Colon (tissue), 2 donors: ENCODE data around the gene SHMT1.
"Not testable (repeated sequence)": the region's sequence is repeated elsewhere in the genome, so short reads cannot be mapped to it uniquely, and the experiment has no call there.

ENCODE experiments used
- FAIRE-seq: peaks from 2 replicates; lab custom pipeline; 2012; peaks lifted over from hg19 to GRCh38; lab: Jason Lieb, UNC
- donor health status: control.
- donor health status: control.

The SHMT1 gene

GRCh38 chr17:18324140-18325050 is 39.0 kb downstream of the SHMT1 start:
- FAIRE-seq: no peak

DNA sequence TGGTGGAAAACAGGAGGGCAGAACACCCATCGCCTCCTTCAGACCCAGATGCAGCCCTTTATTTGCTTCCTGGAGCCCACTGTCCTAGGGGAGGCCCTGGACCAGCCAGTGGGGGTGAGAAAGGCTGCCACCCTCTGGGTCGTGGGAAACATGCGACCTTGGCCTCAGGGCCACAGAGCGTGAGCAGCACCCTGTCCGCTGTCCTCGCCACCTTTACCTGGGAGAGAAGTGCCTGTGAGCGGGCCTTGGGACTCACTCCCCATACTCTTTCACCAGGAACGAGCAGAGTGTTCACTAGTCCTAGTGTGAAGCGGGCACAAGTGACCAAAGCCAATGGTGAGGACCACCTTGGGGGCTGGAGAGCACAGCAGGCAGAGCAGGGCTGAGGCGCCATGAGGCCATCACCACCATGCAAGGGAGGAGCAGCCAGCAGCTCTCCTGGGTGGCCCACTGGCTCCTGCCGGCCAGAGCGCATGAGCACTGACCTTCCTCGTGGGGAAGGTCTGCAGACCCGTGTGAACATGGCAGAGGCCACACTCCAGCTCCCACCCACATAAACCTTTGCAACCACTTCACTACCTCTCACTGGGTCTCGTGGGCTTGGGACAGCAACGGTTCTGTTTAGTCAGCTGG is 39.7 kb downstream of the SHMT1 start:
- no peak for FAIRE-seq

DNA sequence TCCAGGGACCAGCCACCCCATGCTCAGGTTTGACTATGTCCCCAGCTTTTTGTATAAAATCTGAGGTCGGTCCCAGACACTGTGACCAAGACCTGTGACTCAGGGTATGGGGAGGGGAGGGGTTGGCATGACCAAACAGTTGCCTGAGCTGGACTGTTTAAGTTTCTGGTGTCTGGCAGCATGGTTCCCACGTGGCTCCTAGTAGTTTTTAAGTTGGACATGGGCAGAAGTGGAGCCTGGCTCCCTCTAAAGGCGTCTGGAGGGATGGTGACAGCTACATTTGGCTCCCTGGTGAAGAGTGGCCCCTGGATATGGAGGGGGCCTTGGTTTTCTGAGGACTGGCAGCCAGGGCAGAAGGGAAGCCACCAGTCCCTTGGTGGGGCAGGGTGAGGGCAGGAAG is 40.3 kb downstream of the SHMT1 start:
- no peak for FAIRE-seq

DNA sequence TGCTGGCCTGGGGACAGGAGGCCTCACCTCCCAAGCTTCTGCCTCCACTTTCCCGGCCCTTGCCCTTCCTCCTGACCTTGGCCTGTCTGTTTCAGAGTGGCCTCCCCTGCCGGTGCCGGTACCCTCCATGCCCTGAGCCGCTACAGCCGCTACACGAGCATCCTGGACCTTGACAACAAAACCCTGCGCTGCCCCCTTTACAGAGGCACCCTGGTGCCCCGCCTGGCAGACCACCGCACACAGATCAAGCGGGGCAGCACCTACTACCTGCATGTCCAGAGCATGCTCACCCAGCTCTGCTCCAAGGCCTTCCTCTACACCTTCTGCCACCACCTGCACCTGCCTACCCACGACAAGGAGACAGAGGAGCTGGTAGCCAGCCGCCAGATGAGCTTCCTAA is 40.8 kb downstream of the SHMT1 start:
- no peak for FAIRE-seq

DNA sequence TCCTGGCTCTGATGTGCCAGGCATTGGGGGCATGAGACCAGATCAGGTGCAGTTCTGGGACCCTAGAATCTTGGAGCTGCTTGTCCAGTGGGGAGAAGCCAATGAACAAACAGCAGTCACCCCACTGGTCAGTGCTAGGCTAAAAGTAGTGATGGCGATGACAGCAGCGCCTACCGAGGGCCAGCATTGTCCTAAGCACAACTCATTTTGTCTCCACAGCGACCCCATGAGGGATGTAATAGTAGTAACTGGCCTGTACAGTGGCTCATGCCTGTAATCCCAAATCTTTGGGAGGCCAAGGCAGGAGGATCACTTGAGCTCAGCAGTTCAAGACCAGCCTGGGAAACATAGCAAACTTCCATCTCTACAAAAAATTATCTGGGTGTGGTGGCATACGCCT is 42.0 kb downstream of the SHMT1 start:
- FAIRE-seq: no peak

GRCh38 chr17:18320301-18320700 is 43.0 kb downstream of the SHMT1 start:
- no peak for FAIRE-seq

DNA sequence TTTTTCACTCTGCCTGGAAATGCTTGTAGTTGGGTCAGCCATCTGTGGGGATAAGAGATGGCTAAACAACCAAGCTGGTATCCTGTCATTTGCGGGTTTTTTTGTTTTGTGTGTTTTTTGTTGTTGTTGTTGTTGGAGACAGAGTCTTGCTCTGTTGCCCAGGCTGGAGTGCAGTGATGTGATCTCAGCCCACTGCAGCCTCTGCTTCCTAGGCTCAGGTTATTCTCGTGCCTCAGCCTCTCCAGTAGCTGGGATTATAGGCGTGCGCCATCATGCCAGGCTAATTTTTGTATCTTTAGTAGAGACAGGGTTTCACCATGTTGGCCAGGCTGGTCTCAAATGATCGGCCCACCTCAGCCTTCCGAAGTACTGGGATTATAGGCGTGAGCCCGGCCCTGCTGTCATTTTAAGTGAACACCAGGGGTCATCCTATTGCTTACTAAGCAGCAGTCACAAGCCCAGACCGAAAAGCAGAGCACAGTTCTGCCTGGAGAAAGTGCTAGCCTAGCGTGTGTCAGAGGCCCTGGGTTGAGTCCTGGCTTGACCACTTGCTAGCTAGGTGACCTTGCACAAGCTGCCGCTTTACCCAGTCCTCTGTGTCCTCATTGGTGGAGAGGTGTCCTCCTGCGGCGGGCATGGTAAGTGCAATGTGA is 43.6 kb downstream of the SHMT1 start:
- FAIRE-seq: no peak

GRCh38 chr17:18318771-18319450 is 44.4 kb downstream of the SHMT1 start:
- no peak for FAIRE-seq

DNA sequence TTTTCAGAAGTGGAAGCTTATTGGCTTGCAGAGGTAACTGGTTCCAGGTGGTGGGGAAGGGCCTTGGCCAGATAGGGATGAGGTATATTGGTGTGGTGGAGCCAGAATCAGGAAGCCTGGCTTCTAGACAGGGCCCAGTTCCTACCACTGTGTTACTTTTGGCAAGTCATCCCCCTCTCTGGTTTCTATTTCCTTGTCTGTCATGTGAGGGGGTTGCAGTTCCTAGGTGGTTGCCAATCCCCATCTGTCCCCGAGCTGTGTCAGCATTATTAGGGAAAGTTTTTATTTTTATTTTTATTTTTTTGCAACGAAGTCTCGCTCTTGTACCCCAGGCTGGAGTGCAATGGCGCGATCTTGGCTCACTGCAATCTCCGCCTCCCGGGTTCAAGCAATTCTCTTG is 45.2 kb downstream of the SHMT1 start:
- FAIRE-seq: no peak

DNA sequence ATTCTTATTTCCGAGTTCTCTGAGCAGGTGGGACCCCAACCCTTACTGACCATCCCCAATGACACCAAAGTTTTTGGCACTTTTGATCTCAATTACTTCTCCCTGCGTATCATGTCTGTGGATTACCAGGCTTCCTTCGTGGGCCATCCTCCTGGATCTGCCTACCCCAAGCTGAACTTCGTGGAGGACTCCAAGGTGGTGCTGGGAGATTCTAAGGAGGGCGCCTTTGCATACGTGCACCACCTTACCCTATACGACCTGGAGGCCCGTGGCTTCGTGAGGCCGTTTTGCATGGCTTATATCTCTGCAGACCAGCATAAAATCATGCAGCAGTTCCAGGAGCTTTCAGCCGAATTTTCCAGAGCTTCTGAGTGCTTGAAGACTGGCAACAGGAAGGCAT is 47.4 kb downstream of the SHMT1 start:
- no peak for FAIRE-seq

GRCh38 chr17:18315562-18315922 is 47.8 kb downstream of the SHMT1 start:
- FAIRE-seq: no peak

DNA sequence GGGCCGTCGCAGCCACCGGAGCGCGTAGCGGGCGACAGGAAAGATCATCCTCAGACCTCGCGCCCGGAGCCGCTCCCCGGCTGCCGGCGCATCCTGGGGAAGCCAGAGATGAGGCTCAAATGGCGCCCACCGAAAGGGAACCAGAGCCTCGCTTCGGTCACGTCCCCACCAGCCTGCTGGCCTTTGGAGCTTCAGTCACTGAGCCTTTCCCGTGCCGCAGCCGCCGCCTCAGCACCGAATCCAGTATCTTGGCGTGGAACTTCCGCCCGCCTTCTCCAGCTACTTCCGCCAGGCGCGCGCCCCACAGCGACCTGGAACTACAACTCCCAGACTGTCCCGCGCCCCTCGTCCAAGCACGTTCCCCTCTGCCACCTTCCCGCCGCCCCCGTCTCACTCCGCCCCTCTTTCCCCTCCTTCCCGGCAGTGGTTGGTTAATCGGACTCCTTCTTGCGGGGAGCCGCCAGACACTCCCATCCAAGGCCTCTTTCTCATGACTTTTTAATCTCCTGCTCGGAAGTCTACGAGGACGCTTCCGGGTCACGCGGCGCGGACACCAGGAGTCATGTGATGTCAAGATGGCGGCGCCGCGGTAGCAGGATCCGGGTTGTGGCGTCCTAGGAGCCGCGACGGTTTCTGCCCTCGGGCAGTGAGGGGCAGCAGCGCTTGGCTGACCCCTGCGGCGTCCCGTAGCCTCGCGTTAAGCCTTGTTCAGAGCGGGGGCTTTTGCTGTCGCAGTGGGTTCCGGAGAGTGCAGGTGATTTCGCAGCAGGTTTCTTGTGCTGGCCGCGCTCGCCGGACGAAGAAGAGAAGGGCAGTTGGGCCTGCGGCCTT is 48.4 kb downstream of the SHMT1 start, which contains the start of the genes SMCR8 and TOP3A:
Gene SMCR8, plus strand, starts transcription at position 563 of the 831 bp plus-strand sequence. CDS start 497 bp downstream, outside the sequence.
Gene TOP3A, minus strand, starts transcription at position 264 of the 831 bp plus-strand sequence. Its CDS starts 216 bp downstream, at position 48.
- FAIRE-seq: no peak

- FAIRE-seq: no peak
These were observed 49.2 kb downstream of the SHMT1 start for GRCh38 chr17:18314059-18314730.

GRCh38 chr17:18309202-18309601 is 54.1 kb downstream of the SHMT1 start:
- FAIRE-seq: no peak

GRCh38 chr17:18303206-18303605 is 60.1 kb downstream of the SHMT1 start:
- not testable (repeated sequence) for FAIRE-seq

DNA sequence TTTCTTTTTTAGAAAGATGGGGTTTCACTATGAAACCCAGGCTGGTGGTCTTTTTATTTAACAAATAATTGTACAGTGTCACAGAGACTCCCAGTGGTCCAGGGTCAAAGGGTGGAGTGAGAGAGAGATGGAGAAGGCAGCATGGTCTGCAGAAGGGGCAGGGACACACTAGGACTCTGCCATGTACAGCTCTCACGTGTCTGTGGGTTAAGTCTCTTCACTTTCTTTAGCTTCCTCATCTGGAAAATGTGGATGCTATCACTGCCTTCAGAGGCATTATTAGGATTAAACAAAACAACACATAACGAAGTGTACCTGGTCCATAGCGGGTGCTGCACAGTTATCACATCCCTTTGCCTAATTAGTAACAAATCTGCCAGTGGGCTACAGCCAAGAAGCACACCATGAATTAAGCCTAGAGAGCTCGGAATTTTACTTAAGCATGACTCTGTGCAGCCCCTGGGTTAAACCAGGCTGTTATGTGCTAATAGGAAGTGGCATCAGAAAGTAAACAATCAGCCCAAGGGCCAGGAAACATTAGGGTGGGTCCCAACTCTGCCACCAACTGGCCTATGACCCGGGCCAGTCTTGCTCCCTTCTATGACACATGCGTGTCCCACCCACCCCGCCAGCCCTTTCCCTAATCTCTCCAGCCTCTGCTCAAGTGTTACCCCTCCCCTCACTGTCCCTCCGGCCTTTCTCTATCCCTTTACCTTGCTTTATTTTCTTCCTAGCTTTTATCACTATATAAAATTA is 62.4 kb downstream of the SHMT1 start:
- no peak for FAIRE-seq

- FAIRE-seq: not testable (repeated sequence)
These were observed 65.3 kb downstream of the SHMT1 start for GRCh38 chr17:18298061-18298460.

- FAIRE-seq: no peak
These were observed 71.4 kb downstream of the SHMT1 start for GRCh38 chr17:18291718-18292540.

- FAIRE-seq: no peak
These were observed 78.1 kb downstream of the SHMT1 start for GRCh38 chr17:18285296-18285695.
